ENCODE results near the gene ANAPC2. TPM values are rescaled to one million over a fixed set of nuclear protein-coding genes. Genes with fewer than 3 reads are reported as not detected.
A peak's percentile ranks its signal among the peaks of the same experiment; 100 is the strongest.

The ANAPC2 gene
- total RNA-seq, 1 donor from 2014 or later: 18.9 TPM

DNA sequence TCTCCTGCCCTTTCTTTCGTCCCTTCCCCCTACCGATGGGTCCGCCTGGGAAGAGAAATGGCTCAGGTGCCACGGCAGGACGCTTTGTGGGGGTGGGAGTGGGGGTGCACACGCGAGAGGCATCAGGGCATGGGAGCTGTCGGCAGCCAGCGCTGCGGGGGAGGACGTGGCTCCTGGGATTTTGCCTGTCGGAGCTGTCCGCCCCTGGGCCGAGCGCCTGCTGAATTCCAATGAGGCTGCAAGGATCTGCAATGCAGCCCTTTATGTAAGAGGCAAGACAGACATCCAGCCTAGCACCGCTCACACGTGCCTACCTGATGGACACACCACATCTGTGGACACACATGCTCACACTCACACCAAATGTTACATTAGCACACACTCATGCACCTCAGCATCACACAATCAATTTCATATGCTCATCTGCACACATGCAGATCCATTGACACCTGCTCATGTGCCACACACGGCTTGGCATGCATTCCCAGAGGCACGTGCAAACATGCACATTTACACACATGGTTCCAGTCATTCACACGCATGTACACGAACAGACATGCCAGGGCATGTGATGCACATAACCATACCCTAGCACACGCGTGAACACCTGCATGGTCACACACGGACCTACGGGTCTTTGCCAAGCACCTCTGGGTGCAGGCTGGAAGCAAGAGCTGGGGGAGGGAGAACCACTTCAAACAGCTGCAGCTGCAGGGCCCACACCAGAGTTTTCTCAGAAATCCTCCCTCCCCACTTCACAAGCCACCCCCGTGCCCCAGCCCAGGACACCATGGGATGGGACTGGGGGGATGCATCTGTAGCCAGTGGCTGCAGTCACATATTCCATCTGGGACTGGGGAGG lies 48.0 kb downstream of the ANAPC2 start:
- peaks cover 3% of the 10 kb centered on the region for H3K9me3 Mint-ChIP-seq
- H3K4me2 ChIP-seq: no peak overlapping the region
- no peak overlapping the region for H2AFZ ChIP-seq (replicated peaks)
- no peaks in the 10 kb centered on the region for H3K36me3 ChIP-seq
- H3K4me3 ChIP-seq: no peak overlapping the region
- H4K20me1 ChIP-seq (ENCODE audit: low read depth): peaks cover 45% of the 10 kb centered on the region
- H3K4me3 Mint-ChIP-seq: peak overlapping the region; percentile 44
- H3K4me1 Mint-ChIP-seq: peaks cover 2% of the 10 kb centered on the region
- H3K36me3 Mint-ChIP-seq: peaks cover 1% of the 10 kb centered on the region
- H3K27ac ChIP-seq: no peak overlapping the region
- H3K27me3 Mint-ChIP-seq (ENCODE audit: insufficient read depth, low read depth): peaks cover 70% of the 10 kb centered on the region
- H3K4me1 ChIP-seq: no peaks in the 10 kb centered on the region
- peak; percentile 46 for DNase-seq (ENCODE audit: low spot score)
- TF ChIP-seq EZH2phosphoT487 (IDR thresholded peaks at IDR 0.05) (peak; percentile 24), EZH2 (IDR thresholded peaks at IDR 0.05) (peak; percentile 48)
- TF ChIP-seq, protein P1, sequence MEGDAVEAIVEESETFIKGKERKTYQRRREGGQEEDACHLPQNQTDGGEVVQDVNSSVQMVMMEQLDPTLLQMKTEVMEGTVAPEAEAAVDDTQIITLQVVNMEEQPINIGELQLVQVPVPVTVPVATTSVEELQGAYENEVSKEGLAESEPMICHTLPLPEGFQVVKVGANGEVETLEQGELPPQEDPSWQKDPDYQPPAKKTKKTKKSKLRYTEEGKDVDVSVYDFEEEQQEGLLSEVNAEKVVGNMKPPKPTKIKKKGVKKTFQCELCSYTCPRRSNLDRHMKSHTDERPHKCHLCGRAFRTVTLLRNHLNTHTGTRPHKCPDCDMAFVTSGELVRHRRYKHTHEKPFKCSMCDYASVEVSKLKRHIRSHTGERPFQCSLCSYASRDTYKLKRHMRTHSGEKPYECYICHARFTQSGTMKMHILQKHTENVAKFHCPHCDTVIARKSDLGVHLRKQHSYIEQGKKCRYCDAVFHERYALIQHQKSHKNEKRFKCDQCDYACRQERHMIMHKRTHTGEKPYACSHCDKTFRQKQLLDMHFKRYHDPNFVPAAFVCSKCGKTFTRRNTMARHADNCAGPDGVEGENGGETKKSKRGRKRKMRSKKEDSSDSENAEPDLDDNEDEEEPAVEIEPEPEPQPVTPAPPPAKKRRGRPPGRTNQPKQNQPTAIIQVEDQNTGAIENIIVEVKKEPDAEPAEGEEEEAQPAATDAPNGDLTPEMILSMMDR (IDR thresholded peaks at IDR 0.05): no peak
- H3K27me3 ChIP-seq: peaks cover 93% of the 10 kb centered on the region
- H3F3A ChIP-seq (ENCODE audit: low read depth): peaks cover 6% of the 10 kb centered on the region
- H3K9me3 ChIP-seq (ENCODE audit: low read depth): no peaks in the 10 kb centered on the region
- H3K79me2 ChIP-seq (ENCODE audit: low read depth): no peaks in the 10 kb centered on the region
- H3K27ac Mint-ChIP-seq: no peak overlapping the region
- no peak overlapping the region for H3K9ac ChIP-seq

- no peak for DNase-seq (ENCODE audit: low spot score)
- H3K27me3 ChIP-seq: peaks cover 100% of the 10 kb centered on the region
- Mint-ChIP-seq H3K4me3 (no peak overlapping the region), H3K9me3 (peaks cover 3% of the 10 kb centered on the region), H3K27ac (no peak overlapping the region), H3K27me3 (ENCODE audit: insufficient read depth, low read depth) (peaks cover 70% of the 10 kb centered on the region), H3K4me1 (peaks cover 2% of the 10 kb centered on the region), H3K36me3 (peaks cover 1% of the 10 kb centered on the region)
- no peaks in the 10 kb centered on the region for H3K79me2 ChIP-seq (ENCODE audit: low read depth)
- no peak overlapping the region for H3K4me3 ChIP-seq
- H2AFZ ChIP-seq (replicated peaks): no peak overlapping the region
- no peak overlapping the region for H3K9ac ChIP-seq
- H3K36me3 ChIP-seq: no peaks in the 10 kb centered on the region
- no peaks in the 10 kb centered on the region for H3K9me3 ChIP-seq (ENCODE audit: low read depth)
- peaks cover 45% of the 10 kb centered on the region for H4K20me1 ChIP-seq (ENCODE audit: low read depth)
- no peak overlapping the region for H3K27ac ChIP-seq
- no peaks in the 10 kb centered on the region for H3K4me1 ChIP-seq
- H3K4me2 ChIP-seq: no peak overlapping the region
- peaks cover 6% of the 10 kb centered on the region for H3F3A ChIP-seq (ENCODE audit: low read depth)
- TF ChIP-seq EZH2 (IDR thresholded peaks at IDR 0.05) (peak; percentile 30), EZH2phosphoT487 (IDR thresholded peaks at IDR 0.05) (peak; percentile 0)
- TF ChIP-seq, protein P1 (IDR thresholded peaks at IDR 0.05): no peak
These were observed 48.8 kb downstream of the ANAPC2 start for GRCh38 chr9:137139468-137140150.

DNA sequence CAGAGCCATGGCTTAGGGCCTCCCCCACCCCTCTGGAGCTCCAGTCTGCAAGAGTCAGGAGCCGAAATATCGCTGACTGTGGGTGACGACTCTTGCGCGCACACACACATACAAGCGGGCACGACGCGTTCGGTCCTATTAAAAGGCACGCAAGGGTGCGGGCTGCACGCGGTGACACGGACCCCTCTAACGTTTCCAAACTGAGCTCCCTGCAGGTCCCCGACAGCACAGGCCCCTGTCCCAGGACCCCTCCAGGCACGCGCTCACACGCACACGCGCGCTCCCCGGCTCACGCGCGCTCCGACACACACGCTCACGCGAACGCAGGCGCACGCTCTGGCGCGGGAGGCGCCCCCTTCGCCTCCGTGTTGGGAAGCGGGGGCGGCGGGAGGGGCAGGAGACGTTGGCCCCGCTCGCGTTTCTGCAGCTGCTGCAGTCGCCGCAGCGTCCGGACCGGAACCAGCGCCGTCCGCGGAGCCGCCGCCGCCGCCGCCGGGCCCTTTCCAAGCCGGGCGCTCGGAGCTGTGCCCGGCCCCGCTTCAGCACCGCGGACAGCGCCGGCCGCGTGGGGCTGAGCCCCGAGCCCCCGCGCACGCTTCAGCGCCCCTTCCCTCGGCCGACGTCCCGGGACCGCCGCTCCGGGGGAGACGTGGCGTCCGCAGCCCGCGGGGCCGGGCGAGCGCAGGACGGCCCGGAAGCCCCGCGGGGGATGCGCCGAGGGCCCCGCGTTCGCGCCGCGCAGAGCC lies 49.5 kb downstream of the ANAPC2 start, which contains the start of gene GRIN1:
Gene GRIN1, plus strand, starts transcription at position 433 of the 746 bp plus-strand sequence. CDS start 333 bp downstream, outside the sequence.
- Histone ChIP-seq H3K4me2 (peak within 1 kb of the TSS; percentile 55), H3K79me2 (ENCODE audit: low read depth) (no peaks in the 10 kb centered on the region), H2AFZ (replicated peaks) (no peak within 1 kb of the TSS), H3K36me3 (no peaks in the 10 kb centered on the region), H3F3A (ENCODE audit: low read depth) (peaks cover 6% of the 10 kb centered on the region), H3K4me3 (no peak within 1 kb of the TSS), H3K9me3 (ENCODE audit: low read depth) (no peaks in the 10 kb centered on the region), H3K4me1 (no peaks in the 10 kb centered on the region), H4K20me1 (ENCODE audit: low read depth) (peaks cover 45% of the 10 kb centered on the region), H3K27ac (no peak within 1 kb of the TSS), H3K27me3 (peaks cover 100% of the 10 kb centered on the region), H3K9ac (no peak within 1 kb of the TSS)
- H3K9me3 Mint-ChIP-seq: peaks cover 3% of the 10 kb centered on the region
- peak; percentile 87 for TF ChIP-seq EZH2phosphoT487 (IDR thresholded peaks at IDR 0.05)
- peak; percentile 87 for TF ChIP-seq EZH2 (IDR thresholded peaks at IDR 0.05)
- TF ChIP-seq, protein P1 (IDR thresholded peaks at IDR 0.05): no peak
- peaks cover 65% of the 10 kb centered on the region for H3K27me3 Mint-ChIP-seq (ENCODE audit: insufficient read depth, low read depth)
- H3K36me3 Mint-ChIP-seq: peaks cover 1% of the 10 kb centered on the region
- peak; percentile 89 for DNase-seq (ENCODE audit: low spot score)
- H3K4me1 Mint-ChIP-seq: peaks cover 2% of the 10 kb centered on the region
- no peak within 1 kb of the TSS for H3K27ac Mint-ChIP-seq
- no peak within 1 kb of the TSS for H3K4me3 Mint-ChIP-seq
